Fibroblast of lung (primary cell): ENCODE results near the gene TRIM5.
"Not testable (repeated sequence)": the region's sequence is repeated elsewhere in the genome, so short reads cannot be mapped to it uniquely, and the experiment has no call there.

Experiments
- EZH2 ChIP-seq: IDR thresholded peaks from 2 replicates; pipeline ENCODE4 v1.5.1; 2012; ENCODE audit warnings: low read length, control low read depth, mild to moderate bottlenecking; ENCODE audit errors: missing control alignments
- TF ChIP-seq, protein P1 (sequence below), 2 donors: IDR thresholded peaks in 1 of 2; conservative IDR thresholded peaks in 1 of 2; 1 replicate in 1 of 2; 2 replicates in 1 of 2; pipeline ENCODE4 v1.5.1; 2011 to 2012; ENCODE audit warnings: low read length in 2 of 2, control low read depth in 1 of 2, inconsistent platforms in 1 of 2, low read depth in 1 of 2, mild to moderate bottlenecking in 1 of 2

GRCh38 chr11:5682890-5683441, 1.9 kb downstream of the TRIM5 start:
- TF ChIP-seq, protein P1, sequence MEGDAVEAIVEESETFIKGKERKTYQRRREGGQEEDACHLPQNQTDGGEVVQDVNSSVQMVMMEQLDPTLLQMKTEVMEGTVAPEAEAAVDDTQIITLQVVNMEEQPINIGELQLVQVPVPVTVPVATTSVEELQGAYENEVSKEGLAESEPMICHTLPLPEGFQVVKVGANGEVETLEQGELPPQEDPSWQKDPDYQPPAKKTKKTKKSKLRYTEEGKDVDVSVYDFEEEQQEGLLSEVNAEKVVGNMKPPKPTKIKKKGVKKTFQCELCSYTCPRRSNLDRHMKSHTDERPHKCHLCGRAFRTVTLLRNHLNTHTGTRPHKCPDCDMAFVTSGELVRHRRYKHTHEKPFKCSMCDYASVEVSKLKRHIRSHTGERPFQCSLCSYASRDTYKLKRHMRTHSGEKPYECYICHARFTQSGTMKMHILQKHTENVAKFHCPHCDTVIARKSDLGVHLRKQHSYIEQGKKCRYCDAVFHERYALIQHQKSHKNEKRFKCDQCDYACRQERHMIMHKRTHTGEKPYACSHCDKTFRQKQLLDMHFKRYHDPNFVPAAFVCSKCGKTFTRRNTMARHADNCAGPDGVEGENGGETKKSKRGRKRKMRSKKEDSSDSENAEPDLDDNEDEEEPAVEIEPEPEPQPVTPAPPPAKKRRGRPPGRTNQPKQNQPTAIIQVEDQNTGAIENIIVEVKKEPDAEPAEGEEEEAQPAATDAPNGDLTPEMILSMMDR (conservative IDR thresholded peaks at IDR 0.05 in 1 of 2, IDR thresholded peaks at IDR 0.05 in 1 of 2; ENCODE audit: low read depth in 1 of 2, low read length in 2 of 2), result not testable (repeated sequence)
- TF ChIP-seq EZH2, result not testable (repeated sequence)
